ENCODE measurements around the gene TSHZ2.

- TF ChIP-seq CTCF (IDR thresholded peaks at IDR 0.05) (no peak), EP300 (IDR thresholded peaks at IDR 0.05) (no peak)
Measured at GRCh38 chr20:53395188-53395923, 423.2 kb downstream of the TSHZ2 start.

Data from esophagus muscularis mucosa (tissue), 3 donors.